Muscle of leg (tissue), 16 donors: ENCODE data around the gene OR52L1. TPM values are rescaled to one million over a fixed set of nuclear protein-coding genes. Genes with fewer than 3 reads are reported as not detected.

Source experiments
- DNase-seq: peaks from one replicate; pipeline ENCODE4 v3.0.0; 2013
- H3K27ac ChIP-seq: one replicate; pipeline ENCODE4 v1.5.1; 2013; ENCODE audit warnings: mild to moderate bottlenecking, low read length, control low read depth
- H3K27me3 ChIP-seq: one replicate; pipeline ENCODE4 v1.6.1; 2013; ENCODE audit warnings: low read length; ENCODE audit not compliant: control insufficient read depth, insufficient read depth
- H3K36me3 ChIP-seq: one replicate; pipeline ENCODE4 v1.6.1; 2013; ENCODE audit warnings: low read length; ENCODE audit not compliant: control insufficient read depth, insufficient read depth
- H3K4me1 ChIP-seq: one replicate; pipeline ENCODE4 v1.6.1; 2013; ENCODE audit warnings: low read length; ENCODE audit not compliant: control insufficient read depth, insufficient read depth
- H3K4me3 ChIP-seq: one replicate; pipeline ENCODE4 v1.5.1; 2013; ENCODE audit warnings: low read length, control low read depth
- H3K9me3 ChIP-seq: replicated peaks from 2 replicates; pipeline ENCODE4 v1.6.1; 2013; ENCODE audit warnings: low read depth, low read length; ENCODE audit not compliant: control insufficient read depth
- WGBS: methylation state at CpG from one replicate; pipeline ENCODE4 v1.1.5; 2013; ENCODE audit warnings: missing lambda C conversion rate; ENCODE audit not compliant: insufficient coverage; 5-methylcytosine and 5-hydroxymethylcytosine counted together
- long read RNA-seq, 11 donors: transcript quantifications; one replicate each; lab custom pipeline, GENCODE V29; 2026
- polyA plus RNA-seq, 8 donors: library from polyadenylated mRNA; unstranded; fragments of 120-200 nt; gene quantifications; one replicate each; pipeline versions ENCODE4 v1.2.1 to v1.2.3, GENCODE V29; 2013; ENCODE audit warnings: inconsistent platforms in 1 of 8, low replicate concordance in 1 of 8; ENCODE audit not compliant: insufficient read length in 8 of 8, insufficient read depth in 1 of 8
- total RNA-seq: library from RNA; stranded (reverse); fragments of 120-200 nt; gene quantifications from one replicate; pipeline ENCODE4 v1.2.4, GENCODE V29; 2013

OR52L1 gene
- total RNA-seq, result not detected
- polyA plus RNA-seq, result not detected
- long read RNA-seq, donor 1, result 0 reads
- long read RNA-seq, donor 2, result 0 reads
- long read RNA-seq, donor 3, result 0 reads
- long read RNA-seq, donor 4, result 0 reads
- long read RNA-seq, donor 5, partial matches to known transcripts, result 0 of 1 reads
- long read RNA-seq, donor 5, other reads (novel, unspliced or antisense), result 0 of 1 reads
- long read RNA-seq, donor 6, result 0 reads
- long read RNA-seq, donor 7, result 0 reads
- long read RNA-seq, donor 8, result 0 reads
- long read RNA-seq, donor 9, result 0 reads
- long read RNA-seq, donor 10, result 0 reads
- long read RNA-seq, donor 11, result 0 reads

DNA sequence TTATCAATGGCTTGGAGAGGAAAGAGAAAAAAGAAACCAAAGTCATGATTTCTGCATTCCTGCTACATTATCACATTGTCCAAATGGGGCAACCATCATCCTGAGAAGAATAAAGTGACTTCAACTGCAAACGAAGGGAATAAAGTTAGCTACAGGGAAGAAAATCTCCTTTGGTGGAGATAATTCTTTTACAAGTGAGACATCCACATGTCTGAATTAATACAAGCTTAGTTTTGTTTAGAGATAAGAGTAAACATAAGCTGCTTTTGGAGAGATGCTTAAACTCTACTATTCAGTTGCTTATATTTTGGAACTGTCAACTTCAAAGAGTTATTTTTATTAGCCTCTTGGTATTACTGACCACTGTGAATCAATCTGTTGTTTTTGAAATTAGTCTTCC, at the start of gene OR52L1:
OR52L1 (minus strand) TSS at position 101 of the 400 bp plus-strand sequence; CDS start at position 46, 55 bp downstream.
- no CpG with 5 or more reads among the region's 1 CpG for WGBS

DNA sequence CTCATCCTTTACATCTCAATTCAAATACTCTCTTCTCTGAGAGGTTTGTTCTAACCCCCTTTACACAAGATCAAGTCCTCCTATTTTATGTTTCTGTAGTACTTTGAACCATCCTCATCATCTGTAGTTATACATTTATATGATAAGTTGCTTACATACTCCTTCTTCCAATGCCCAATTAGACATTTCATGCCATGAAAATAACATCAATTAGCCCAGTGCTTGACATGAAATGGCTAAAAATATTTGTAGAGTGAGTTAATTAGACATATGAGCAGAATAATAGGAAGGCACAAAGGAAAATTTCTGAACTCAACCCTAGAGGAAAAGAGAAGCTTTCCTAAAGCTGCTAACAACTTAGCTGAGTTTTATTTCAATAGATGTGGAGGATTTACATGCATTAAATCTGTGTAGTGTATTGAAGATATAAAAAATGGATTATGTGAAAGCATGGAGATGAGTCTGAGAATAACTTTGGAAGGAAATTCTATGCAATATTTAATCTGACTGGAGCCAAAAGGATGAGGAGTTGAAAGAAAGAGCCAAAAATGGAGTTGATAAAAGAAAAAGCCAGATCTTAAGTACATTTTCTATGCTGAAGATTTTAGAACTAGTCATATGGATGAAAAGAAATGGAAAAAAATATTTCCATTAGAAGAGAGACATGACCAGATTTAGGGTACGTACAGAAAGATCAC, 44.1 kb upstream of the OR52L1 start, which contains the start of gene OR56A1:
OR56A1 (minus strand) TSS at position 51 of the 698 bp plus-strand sequence. CDS start 3,066 bp downstream, outside the sequence.
- no peak within 1 kb of the TSS for H3K27ac ChIP-seq
- no CpG with 5 or more reads among the region's 1 CpG for WGBS

More for the DNA sequence above, at the start of gene OR52L1:
- no peak within 1 kb of the TSS for H3K4me3 ChIP-seq
- no peak for DNase-seq
- H3K36me3 ChIP-seq, result no peaks in the 10 kb centered on the region
- peaks cover 1% of the 10 kb centered on the region for H3K9me3 ChIP-seq
- H3K27me3 ChIP-seq, result no peaks in the 10 kb centered on the region
- H3K27ac ChIP-seq, result no peak within 1 kb of the TSS
- no peaks in the 10 kb centered on the region for H3K4me1 ChIP-seq

GRCh38 chr11:6027501-6027900, 40.7 kb upstream of the OR52L1 start:
- Histone ChIP-seq H3K4me3 (no peak overlapping the region), H3K9me3 (no peaks in the 10 kb centered on the region), H3K27me3 (no peaks in the 10 kb centered on the region), H3K4me1 (no peaks in the 10 kb centered on the region), H3K36me3 (no peaks in the 10 kb centered on the region), H3K27ac (no peak overlapping the region)
- no CpG with 5 or more reads among the region's 1 CpG for WGBS
- DNase-seq, result no peak

More for the DNA sequence above, 44.1 kb upstream of the OR52L1 start, which contains the start of gene OR56A1:
- no peaks in the 10 kb centered on the region for H3K9me3 ChIP-seq
- H3K27me3 ChIP-seq, result no peaks in the 10 kb centered on the region
- no peaks in the 10 kb centered on the region for H3K4me1 ChIP-seq
- no peak for DNase-seq
- H3K36me3 ChIP-seq, result no peaks in the 10 kb centered on the region
- no peak within 1 kb of the TSS for H3K4me3 ChIP-seq

DNA sequence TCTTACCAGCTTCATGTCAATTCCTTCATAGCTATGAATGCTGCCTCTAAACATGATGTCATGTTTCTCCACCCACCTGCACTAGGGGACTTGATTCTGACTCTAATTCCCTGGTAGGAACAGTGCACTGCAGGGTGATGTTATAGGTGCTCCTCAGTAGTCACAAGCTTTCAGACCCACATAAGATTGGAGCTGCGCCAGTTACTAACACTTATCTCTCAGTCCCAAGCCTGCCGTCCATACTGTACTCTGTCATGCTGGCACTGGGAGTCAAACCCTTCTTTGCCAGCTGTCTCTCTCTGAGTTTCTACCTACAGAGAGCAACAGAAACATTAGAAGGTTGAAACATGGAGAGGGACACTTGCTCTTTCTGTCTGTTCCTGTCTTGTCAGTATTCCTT, 38.3 kb upstream of the OR52L1 start:
- Histone ChIP-seq H3K9me3 (no peaks in the 10 kb centered on the region), H3K36me3 (no peaks in the 10 kb centered on the region), H3K27ac (no peak overlapping the region), H3K27me3 (no peaks in the 10 kb centered on the region), H3K4me3 (no peak overlapping the region), H3K4me1 (no peaks in the 10 kb centered on the region)
- no CpG with 5 or more reads among the region's 2 CpGs for WGBS
- no peak for DNase-seq

DNA sequence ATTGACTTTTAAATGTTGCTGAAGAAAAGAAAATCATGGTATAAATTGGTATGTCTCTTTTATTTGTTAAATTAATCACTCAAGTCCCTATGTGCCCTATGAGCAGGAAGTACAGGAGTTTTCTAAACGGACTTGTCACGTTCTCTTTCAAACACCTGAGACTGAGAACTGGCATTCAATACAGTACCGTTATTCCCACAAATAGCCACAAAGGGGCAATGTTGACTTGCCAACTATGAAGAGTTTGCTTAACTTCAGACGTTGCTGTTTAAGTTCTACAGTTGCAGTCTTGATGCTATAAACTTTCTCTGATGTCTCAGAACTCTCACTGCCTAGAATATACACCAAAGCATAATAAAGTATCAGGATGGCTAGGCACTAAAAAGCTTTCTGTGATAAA, 36.2 kb upstream of the OR52L1 start:
- peak; percentile 22 for DNase-seq
- Histone ChIP-seq H3K27ac (no peak overlapping the region), H3K36me3 (no peaks in the 10 kb centered on the region), H3K4me3 (no peak overlapping the region), H3K4me1 (no peaks in the 10 kb centered on the region), H3K9me3 (no peaks in the 10 kb centered on the region), H3K27me3 (no peaks in the 10 kb centered on the region)
- no CpG with 5 or more reads among the region's 4 CpGs for WGBS

- H3K4me3 ChIP-seq, result no peak overlapping the region
- WGBS, result 78% methylated on average over 3 of the region's 3 CpGs
- H3K27ac ChIP-seq, result no peak overlapping the region
- H3K27me3 ChIP-seq, result no peaks in the 10 kb centered on the region
- H3K9me3 ChIP-seq, result no peaks in the 10 kb centered on the region
- H3K36me3 ChIP-seq, result no peaks in the 10 kb centered on the region
- H3K4me1 ChIP-seq, result no peaks in the 10 kb centered on the region
- no peak for DNase-seq
Observed at GRCh38 chr11:6013042-6013441, 26.3 kb upstream of the OR52L1 start.

- no peaks in the 10 kb centered on the region for H3K27me3 ChIP-seq
- 100% methylated on average over 2 of the region's 4 CpGs for WGBS
- H3K4me1 ChIP-seq, result no peaks in the 10 kb centered on the region
- no peak overlapping the region for H3K4me3 ChIP-seq
- DNase-seq, result no peak
- H3K9me3 ChIP-seq, result no peaks in the 10 kb centered on the region
- H3K36me3 ChIP-seq, result no peaks in the 10 kb centered on the region
- no peak overlapping the region for H3K27ac ChIP-seq
Observed at GRCh38 chr11:6012035-6012668, 25.4 kb upstream of the OR52L1 start.

DNA sequence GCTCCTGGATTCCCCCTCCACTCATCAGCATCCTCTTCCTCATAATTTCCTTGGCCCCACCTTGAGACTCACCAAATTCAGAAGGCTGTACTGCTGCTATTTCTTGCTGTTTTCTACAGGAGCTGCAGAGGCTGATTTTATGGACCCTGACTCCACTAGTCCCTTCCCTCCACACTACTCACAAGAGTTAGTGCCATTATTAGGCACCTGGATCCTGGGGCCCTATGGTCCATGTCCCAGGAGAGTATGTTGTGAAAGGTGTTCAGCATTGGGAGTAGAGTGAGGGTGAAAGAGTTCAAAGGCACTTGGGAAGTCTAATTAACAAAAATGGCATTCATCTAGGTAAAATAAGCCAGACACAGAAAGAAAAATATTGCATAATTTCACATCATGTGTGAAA, 20.1 kb upstream of the OR52L1 start, which contains the start of gene OR56A4:
OR56A4 (minus strand) TSS at position 101 of the 400 bp plus-strand sequence. CDS start 3,954 bp downstream, outside the sequence.
- Histone ChIP-seq H3K27me3 (no peaks in the 10 kb centered on the region), H3K4me1 (no peaks in the 10 kb centered on the region), H3K4me3 (no peak within 1 kb of the TSS), H3K9me3 (no peaks in the 10 kb centered on the region), H3K36me3 (no peaks in the 10 kb centered on the region), H3K27ac (no peak within 1 kb of the TSS)
- DNase-seq, result no peak

- Histone ChIP-seq H3K36me3 (no peaks in the 10 kb centered on the region), H3K4me1 (no peaks in the 10 kb centered on the region), H3K27ac (no peak overlapping the region), H3K4me3 (no peak overlapping the region), H3K9me3 (no peaks in the 10 kb centered on the region), H3K27me3 (no peaks in the 10 kb centered on the region)
- no peak for DNase-seq
Observed at GRCh38 chr11:6006395-6006794, 19.6 kb upstream of the OR52L1 start.

- no peak overlapping the region for H3K27ac ChIP-seq
- no peaks in the 10 kb centered on the region for H3K36me3 ChIP-seq
- no peaks in the 10 kb centered on the region for H3K4me1 ChIP-seq
- no peaks in the 10 kb centered on the region for H3K27me3 ChIP-seq
- WGBS, result 78% methylated on average over 5 of the region's 7 CpGs
- DNase-seq, result no peak
- no peaks in the 10 kb centered on the region for H3K9me3 ChIP-seq
- no peak overlapping the region for H3K4me3 ChIP-seq
Observed at GRCh38 chr11:6002202-6002699, 15.5 kb upstream of the OR52L1 start.
